K562 (cell line): ENCODE data around the gene DHX40. TPM values are rescaled to one million over a fixed set of nuclear protein-coding genes. Genes with fewer than 3 reads are reported as not detected.
A peak's percentile ranks its signal among the peaks of the same experiment; 100 is the strongest.

Source experiments
- ATF1 ChIP-seq, 2 experiments: fragments of 450-650 bp in 1 of 2; IDR thresholded peaks; 2 replicates each; pipeline ENCODE4 v1.6.1; 2016; ENCODE audit warnings: missing compliant biosample characterization in 1 of 2, missing genetic modification characterization in 1 of 2
- CBX3 ChIP-seq, 2 experiments: IDR thresholded peaks; 1 replicate in 1 of 2; 2 replicates in 1 of 2; pipeline ENCODE4 v1.6.1; 2012; ENCODE audit warnings: inconsistent platforms in 2 of 2, low read length in 2 of 2, borderline replicate concordance in 1 of 2, control low read depth in 1 of 2
- CCNT2 ChIP-seq: IDR thresholded peaks from 2 replicates; pipeline ENCODE4 v1.6.1; 2011; ENCODE audit warnings: borderline replicate concordance, low read depth, mild to moderate bottlenecking, moderate library complexity, mixed read lengths, low read length; ENCODE audit not compliant: insufficient read length; ENCODE audit errors: extremely low read depth
- FOSL1 ChIP-seq: fragments of 200-800 bp; sonication (Bioruptor generic); conservative IDR thresholded peaks from 2 replicates; pipeline ENCODE4 v1.6.1; 2016; ENCODE audit warnings: missing genetic modification characterization, missing compliant biosample characterization
- FOXK2 ChIP-seq, 2 experiments: fragments of 450-650 bp; IDR thresholded peaks in 1 of 2; conservative IDR thresholded peaks in 1 of 2; 2 replicates each; pipeline ENCODE4 v1.6.1; 2016; ENCODE audit warnings: low read depth in 2 of 2, mild to moderate bottlenecking in 1 of 2
- FOXP1 ChIP-seq: sonication (generic); formaldehyde crosslinking; IDR thresholded peaks from 2 replicates; pipeline ENCODE4 v1.8.0; 2022; ENCODE audit warnings: mild to moderate bottlenecking, missing genetic modification reagents
- GATA2 ChIP-seq: sonication (generic); formaldehyde crosslinking; IDR thresholded peaks from 2 replicates; pipeline ENCODE4 v1.4.0; 2020; ENCODE audit warnings: mild to moderate bottlenecking, missing genetic modification reagents
- HDAC6 ChIP-seq: IDR thresholded peaks from 2 replicates; pipeline ENCODE4 v1.6.1; 2012; ENCODE audit warnings: low read depth, mild to moderate bottlenecking, control low read depth, inconsistent platforms, low read length, moderate library complexity
- MXI1 ChIP-seq: IDR thresholded peaks from 2 replicates; pipeline ENCODE4 v1.6.1; 2011; ENCODE audit warnings: low read depth, mild to moderate bottlenecking, improper control_type of control experiment, low read length
- NR3C1 ChIP-seq: sonication (generic); formaldehyde crosslinking; IDR thresholded peaks from 2 replicates; pipeline ENCODE4 v1.8.1; 2022; ENCODE audit warnings: missing genetic modification reagents
- NRF1 ChIP-seq, 2 experiments: fragments of 450-650 bp; IDR thresholded peaks in 1 of 2; conservative IDR thresholded peaks in 1 of 2; 2 replicates each; pipeline ENCODE4 v1.6.1; 2014; ENCODE audit warnings: mild to moderate bottlenecking in 2 of 2
- YBX1 ChIP-seq: fragments of 450-650 bp; IDR thresholded peaks from 2 replicates; pipeline ENCODE4 v1.7.1; 2016; ENCODE audit warnings: mild to moderate bottlenecking
- ZNF212 ChIP-seq: fragments of 450-650 bp; formaldehyde crosslinking; IDR thresholded peaks from 2 replicates; pipeline ENCODE4 v1.4.0; 2020; ENCODE audit warnings: mild to moderate bottlenecking
- ZNF324 ChIP-seq: fragments of 250-450 bp; sonication (Bioruptor Pico); IDR thresholded peaks from 2 replicates; pipeline ENCODE4 v1.4.0; 2020; ENCODE audit warnings: mild to moderate bottlenecking
- ZNF766 ChIP-seq: fragments of 200-800 bp; sonication (Bioruptor generic); conservative IDR thresholded peaks from 2 replicates; pipeline ENCODE4 v1.6.1; 2016; ENCODE audit warnings: missing genetic modification characterization, missing compliant biosample characterization
- polyA plus RNA-seq, 8 experiments: library from polyadenylated mRNA; depleted of rRNA in 4 of 8; stranded (reverse) in 5 of 8; unstranded in 3 of 8; fragments of >200 nt; fragmentation: Nextera tagmentation in 2 of 8; fragmentation: Illumina TruSeq in 1 of 8; extraction: Ambion mirVana in 2 of 8; extraction: Trizol in 1 of 8; gene quantifications; 2 replicates each; pipeline versions ENCODE4 v1.2.1 to v1.2.3, GENCODE V29; 2011 to 2014; ENCODE audit warnings: inconsistent platforms in 1 of 8, missing spikeins in 1 of 8
- total RNA-seq, 7 experiments: library from RNA; depleted of rRNA in 6 of 7; stranded (reverse); fragments of >200 nt in 6 of 7; fragmentation: Illumina TruSeq in 2 of 7; extraction: Trizol in 2 of 7; gene quantifications; 2 replicates each; pipeline versions ENCODE4 v1.2.1 to v1.2.3, GENCODE V29; 2011 to 2021; ENCODE audit warnings: low replicate concordance in 1 of 7
- TF ChIP-seq, protein P1 (sequence below), 2 experiments: fragments of 250-450 bp in 1 of 2; fragments of 450-650 bp in 1 of 2; sonication (Bioruptor Pico) in 1 of 2; IDR thresholded peaks; 2 replicates each; pipeline versions ENCODE4 v1.6.1 to v1.8.0; 2016 to 2021; ENCODE audit warnings: mild to moderate bottlenecking in 2 of 2, moderate library complexity in 2 of 2, missing compliant biosample characterization in 1 of 2, missing genetic modification characterization in 1 of 2
- TF ChIP-seq, protein P2 (sequence below), 3 experiments: fragments of 200-800 bp in 1 of 3; fragments of 250-450 bp in 1 of 3; fragments of 450-650 bp in 1 of 3; sonication (Bioruptor Pico) in 1 of 3; sonication (Bioruptor generic) in 1 of 3; formaldehyde crosslinking in 1 of 3; IDR thresholded peaks; 2 replicates each; pipeline versions ENCODE4 v1.6.1 to v1.8.0; 2016 to 2022; ENCODE audit warnings: mild to moderate bottlenecking in 2 of 3, missing genetic modification characterization in 2 of 3, missing compliant biosample characterization in 1 of 3, moderate library complexity in 1 of 3
- TF ChIP-seq, protein P3 (sequence below), 2 experiments: fragments of 450-650 bp; IDR thresholded peaks; 2 replicates each; pipeline ENCODE4 v1.6.1; 2018; ENCODE audit warnings: mild to moderate bottlenecking in 2 of 2, low read depth in 1 of 2; ENCODE audit not compliant: partially characterized antibody in 2 of 2

Gene DHX40
- total and polyA plus RNA-seq, 9 of the 15 experiments (the other 6 are each of a cell fraction or from before 2014, with no cell fraction given), result 7.2 to 38.6 (median 18.7) TPM

DNA sequence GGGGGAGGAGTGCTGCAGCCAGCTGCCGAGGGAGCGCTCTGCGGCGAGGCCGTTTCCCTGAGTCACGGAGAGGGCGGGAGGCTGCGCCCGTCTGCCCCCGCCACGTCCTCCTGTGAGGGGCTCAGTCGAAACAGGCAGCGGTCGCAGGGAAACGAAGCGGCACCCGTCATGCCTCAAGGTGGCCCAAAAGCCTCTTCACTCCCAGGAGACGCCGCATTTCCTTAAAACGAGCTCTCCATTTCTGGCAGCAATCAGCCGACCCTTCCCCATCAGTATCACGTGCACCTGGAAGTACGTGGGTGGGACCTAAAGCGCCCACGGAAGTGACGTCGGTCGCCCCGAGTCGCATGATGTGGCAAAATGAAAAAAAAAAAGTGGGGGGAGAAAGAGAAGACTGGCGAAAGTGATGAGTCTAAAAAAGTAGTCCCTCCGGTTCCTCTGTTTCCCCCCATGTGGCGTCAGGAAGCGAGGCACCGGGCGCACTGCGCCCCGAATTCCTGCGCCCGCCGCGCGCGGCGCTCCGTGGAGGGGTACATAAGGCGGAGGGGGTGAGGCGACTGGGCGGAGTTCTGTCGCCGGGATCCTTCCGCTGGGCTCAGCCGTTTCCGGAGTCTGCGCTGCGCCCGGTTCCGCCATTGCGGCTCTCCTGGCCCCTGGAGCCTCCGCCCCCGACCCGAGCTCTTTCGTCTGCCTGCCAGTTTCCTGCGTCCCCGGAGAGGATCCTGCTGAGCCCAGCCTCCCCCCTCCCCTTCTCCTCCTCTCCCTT is 54.1 kb downstream of the DHX40 start, which contains the start of gene CLTC (continued):
- TF ChIP-seq MXI1 (0 out of 2 replicates have a peak, but pooled peaks have one; percentile 5), YBX1 (no peak), HDAC6 (no peak), CCNT2 (peak; percentile 87), FOXP1 (CRISPR knock-in tag) (peak; percentile 63), ZNF766 (no peak), FOSL1 (tag) (peak; percentile 89), GATA2 (no peak), NRF1 (conservative IDR thresholded peaks at IDR 0.05 in 1 of 2, IDR thresholded peaks at IDR 0.05 in 1 of 2) (peak; percentile 77 to 82), CBX3 (IDR thresholded peaks at IDR 0.05; ENCODE audit: borderline replicate concordance in 1 of 2, low read length in 2 of 2) (peak in 1 of 2 experiments; percentile 55; a peak in 2 of 3 replicates), ZNF212 (CRISPR knock-in tag) (no peak), ZNF324 (CRISPR knock-in tag) (0 out of 2 replicates have a peak, but pooled peaks have one; percentile 8), FOXK2 (conservative IDR thresholded peaks at IDR 0.05 in 1 of 2, IDR thresholded peaks at IDR 0.05 in 1 of 2; ENCODE audit: low read depth in 2 of 2) (peak; percentile 77 to 79; a peak in 3 of 4 replicates), ATF1 (CRISPR knock-in tag; IDR thresholded peaks at IDR 0.05) (peak; percentile 43), ATF1 (tag; IDR thresholded peaks at IDR 0.05) (peak; percentile 99), NR3C1 (CRISPR knock-in tag) (0 out of 2 replicates have a peak, but pooled peaks have one; percentile 19)
- TF ChIP-seq, protein P1, sequence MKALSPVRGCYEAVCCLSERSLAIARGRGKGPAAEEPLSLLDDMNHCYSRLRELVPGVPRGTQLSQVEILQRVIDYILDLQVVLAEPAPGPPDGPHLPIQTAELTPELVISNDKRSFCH (CRISPR knock-in tag; IDR thresholded peaks at IDR 0.05), result no peak
- TF ChIP-seq, protein P1 (tag; IDR thresholded peaks at IDR 0.05), result peak; percentile 93
- TF ChIP-seq, protein P2, sequence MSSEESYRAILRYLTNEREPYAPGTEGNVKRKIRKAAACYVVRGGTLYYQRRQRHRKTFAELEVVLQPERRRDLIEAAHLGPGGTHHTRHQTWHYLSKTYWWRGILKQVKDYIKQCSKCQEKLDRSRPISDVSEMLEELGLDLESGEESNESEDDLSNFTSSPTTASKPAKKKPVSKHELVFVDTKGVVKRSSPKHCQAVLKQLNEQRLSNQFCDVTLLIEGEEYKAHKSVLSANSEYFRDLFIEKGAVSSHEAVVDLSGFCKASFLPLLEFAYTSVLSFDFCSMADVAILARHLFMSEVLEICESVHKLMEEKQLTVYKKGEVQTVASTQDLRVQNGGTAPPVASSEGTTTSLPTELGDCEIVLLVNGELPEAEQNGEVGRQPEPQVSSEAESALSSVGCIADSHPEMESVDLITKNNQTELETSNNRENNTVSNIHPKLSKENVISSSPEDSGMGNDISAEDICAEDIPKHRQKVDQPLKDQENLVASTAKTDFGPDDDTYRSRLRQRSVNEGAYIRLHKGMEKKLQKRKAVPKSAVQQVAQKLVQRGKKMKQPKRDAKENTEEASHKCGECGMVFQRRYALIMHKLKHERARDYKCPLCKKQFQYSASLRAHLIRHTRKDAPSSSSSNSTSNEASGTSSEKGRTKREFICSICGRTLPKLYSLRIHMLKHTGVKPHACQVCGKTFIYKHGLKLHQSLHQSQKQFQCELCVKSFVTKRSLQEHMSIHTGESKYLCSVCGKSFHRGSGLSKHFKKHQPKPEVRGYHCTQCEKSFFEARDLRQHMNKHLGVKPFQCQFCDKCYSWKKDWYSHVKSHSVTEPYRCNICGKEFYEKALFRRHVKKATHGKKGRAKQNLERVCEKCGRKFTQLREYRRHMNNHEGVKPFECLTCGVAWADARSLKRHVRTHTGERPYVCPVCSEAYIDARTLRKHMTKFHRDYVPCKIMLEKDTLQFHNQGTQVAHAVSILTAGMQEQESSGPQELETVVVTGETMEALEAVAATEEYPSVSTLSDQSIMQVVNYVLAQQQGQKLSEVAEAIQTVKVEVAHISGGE (CRISPR knock-in tag; IDR thresholded peaks at IDR 0.05), result peak in 2 of 3 experiments; percentile 55 to 81; a peak in 2 of 6 replicates
- TF ChIP-seq, protein P3, sequence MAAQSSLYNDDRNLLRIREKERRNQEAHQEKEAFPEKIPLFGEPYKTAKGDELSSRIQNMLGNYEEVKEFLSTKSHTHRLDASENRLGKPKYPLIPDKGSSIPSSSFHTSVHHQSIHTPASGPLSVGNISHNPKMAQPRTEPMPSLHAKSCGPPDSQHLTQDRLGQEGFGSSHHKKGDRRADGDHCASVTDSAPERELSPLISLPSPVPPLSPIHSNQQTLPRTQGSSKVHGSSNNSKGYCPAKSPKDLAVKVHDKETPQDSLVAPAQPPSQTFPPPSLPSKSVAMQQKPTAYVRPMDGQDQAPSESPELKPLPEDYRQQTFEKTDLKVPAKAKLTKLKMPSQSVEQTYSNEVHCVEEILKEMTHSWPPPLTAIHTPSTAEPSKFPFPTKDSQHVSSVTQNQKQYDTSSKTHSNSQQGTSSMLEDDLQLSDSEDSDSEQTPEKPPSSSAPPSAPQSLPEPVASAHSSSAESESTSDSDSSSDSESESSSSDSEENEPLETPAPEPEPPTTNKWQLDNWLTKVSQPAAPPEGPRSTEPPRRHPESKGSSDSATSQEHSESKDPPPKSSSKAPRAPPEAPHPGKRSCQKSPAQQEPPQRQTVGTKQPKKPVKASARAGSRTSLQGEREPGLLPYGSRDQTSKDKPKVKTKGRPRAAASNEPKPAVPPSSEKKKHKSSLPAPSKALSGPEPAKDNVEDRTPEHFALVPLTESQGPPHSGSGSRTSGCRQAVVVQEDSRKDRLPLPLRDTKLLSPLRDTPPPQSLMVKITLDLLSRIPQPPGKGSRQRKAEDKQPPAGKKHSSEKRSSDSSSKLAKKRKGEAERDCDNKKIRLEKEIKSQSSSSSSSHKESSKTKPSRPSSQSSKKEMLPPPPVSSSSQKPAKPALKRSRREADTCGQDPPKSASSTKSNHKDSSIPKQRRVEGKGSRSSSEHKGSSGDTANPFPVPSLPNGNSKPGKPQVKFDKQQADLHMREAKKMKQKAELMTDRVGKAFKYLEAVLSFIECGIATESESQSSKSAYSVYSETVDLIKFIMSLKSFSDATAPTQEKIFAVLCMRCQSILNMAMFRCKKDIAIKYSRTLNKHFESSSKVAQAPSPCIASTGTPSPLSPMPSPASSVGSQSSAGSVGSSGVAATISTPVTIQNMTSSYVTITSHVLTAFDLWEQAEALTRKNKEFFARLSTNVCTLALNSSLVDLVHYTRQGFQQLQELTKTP (IDR thresholded peaks at IDR 0.05; ENCODE audit: low read depth in 1 of 2, partially characterized antibody in 2 of 2), result peak; percentile 44 to 76
